ENCODE measurements around the gene CELSR2.
"Not testable (repeated sequence)": the region's sequence is repeated elsewhere in the genome, so short reads cannot be mapped to it uniquely, and the experiment has no call there.

The CELSR2 gene

GRCh38 chr1:109248797-109249629, at the start of gene CELSR2:
Gene CELSR2 (plus strand): TSS chr1:109249539. CDS start chr1:109250080, 541 bp downstream.
- peak; percentile 69 for DNase-seq

- no peak for DNase-seq
Observed at GRCh38 chr1:109199710-109200109, 49.6 kb upstream of the CELSR2 start.

GRCh38 chr1:109201123-109201703, 48.1 kb upstream of the CELSR2 start:
- no peak for DNase-seq

- DNase-seq = no peak
Observed at GRCh38 chr1:109204484-109204883, 44.9 kb upstream of the CELSR2 start.

- no peak for DNase-seq
Observed at GRCh38 chr1:109206339-109206738, 43.0 kb upstream of the CELSR2 start.

- DNase-seq = no peak
Observed at GRCh38 chr1:109207467-109208103, 41.8 kb upstream of the CELSR2 start.

- no peak for DNase-seq
Observed at GRCh38 chr1:109208394-109208793, 40.9 kb upstream of the CELSR2 start.

GRCh38 chr1:109208836-109209463, 40.4 kb upstream of the CELSR2 start:
- DNase-seq = no peak

GRCh38 chr1:109210058-109210457, 39.3 kb upstream of the CELSR2 start:
- no peak for DNase-seq

GRCh38 chr1:109213345-109213823, 36.0 kb upstream of the CELSR2 start:
- DNase-seq = no peak

GRCh38 chr1:109213824-109214693, 35.3 kb upstream of the CELSR2 start, which contains the start of gene SARS1:
Gene SARS1 (plus strand): TSS chr1:109213918. CDS start chr1:109213993, 75 bp downstream.
- DNase-seq = peak; percentile 90

- peak; percentile 28 for DNase-seq
Observed at GRCh38 chr1:109214695-109215623, 34.4 kb upstream of the CELSR2 start.

GRCh38 chr1:109216662-109217061, 32.7 kb upstream of the CELSR2 start:
- DNase-seq = no peak

- DNase-seq = no peak
Observed at GRCh38 chr1:109218516-109218915, 30.8 kb upstream of the CELSR2 start.

- not testable (repeated sequence) for DNase-seq
Observed at GRCh38 chr1:109221201-109221600, 28.1 kb upstream of the CELSR2 start.

- no peak for DNase-seq
Observed at GRCh38 chr1:109225308-109225707, 24.0 kb upstream of the CELSR2 start.

GRCh38 chr1:109225711-109226445, 23.5 kb upstream of the CELSR2 start:
- no peak for DNase-seq

GRCh38 chr1:109228167-109228566, 21.2 kb upstream of the CELSR2 start:
- DNase-seq = no peak

GRCh38 chr1:109229531-109230127, 19.7 kb upstream of the CELSR2 start:
- DNase-seq = no peak

GRCh38 chr1:109231066-109231465, 18.3 kb upstream of the CELSR2 start:
- DNase-seq = no peak

All from activated T-cell treated with anti-CD3 and anti-CD28 coated beads, Interleukin-2, amount 50 U/mL, for 1 hour (primary cell).